HEK293 (cell line): ENCODE data around the gene RRP12.

Experiments used
- KLF17 ChIP-seq: fragments of 450-650 bp; formaldehyde crosslinking; IDR thresholded peaks from 2 replicates; pipeline ENCODE4 v1.5.1; 2016; ENCODE audit warnings: missing biosample characterization, missing genetic modification characterization
- PATZ1 ChIP-seq: fragments of 450-650 bp; formaldehyde crosslinking; IDR thresholded peaks from 2 replicates; pipeline ENCODE4 v1.5.1; 2016; ENCODE audit warnings: missing biosample characterization, missing genetic modification characterization
- SP2 ChIP-seq: fragments of 450-650 bp; formaldehyde crosslinking; IDR thresholded peaks from 2 replicates; pipeline ENCODE4 v1.5.1; 2016; ENCODE audit warnings: missing biosample characterization, missing genetic modification characterization
- ZBTB1 ChIP-seq: fragments of 450-650 bp; formaldehyde crosslinking; IDR thresholded peaks from 2 replicates; pipeline ENCODE4 v1.5.1; 2016; ENCODE audit warnings: missing biosample characterization, missing genetic modification characterization
- ZNF112 ChIP-seq: fragments of 450-650 bp; formaldehyde crosslinking; IDR thresholded peaks from 2 replicates; pipeline ENCODE4 v1.5.0; 2017; ENCODE audit warnings: missing biosample characterization, missing genetic modification characterization
- ZNF148 ChIP-seq: fragments of 450-650 bp; formaldehyde crosslinking; IDR thresholded peaks from 2 replicates; pipeline ENCODE4 v1.5.0; 2017; ENCODE audit warnings: missing biosample characterization, missing genetic modification characterization, borderline replicate concordance
- ZNF302 ChIP-seq: fragments of 450-650 bp; formaldehyde crosslinking; IDR thresholded peaks from 2 replicates; pipeline ENCODE4 v1.5.1; 2016; ENCODE audit warnings: missing biosample characterization, missing genetic modification characterization, low read depth
- ZNF776 ChIP-seq: fragments of 450-650 bp; formaldehyde crosslinking; IDR thresholded peaks from 2 replicates; pipeline ENCODE4 v1.5.0; 2017; ENCODE audit warnings: missing biosample characterization, missing genetic modification characterization, borderline replicate concordance
- ZNF837 ChIP-seq: fragments of 450-650 bp; formaldehyde crosslinking; IDR thresholded peaks from 2 replicates; pipeline ENCODE4 v1.5.1; 2016; ENCODE audit warnings: missing biosample characterization, missing genetic modification characterization
- TF ChIP-seq, protein P1 (sequence below): fragments of 450-650 bp; formaldehyde crosslinking; IDR thresholded peaks from 2 replicates; pipeline ENCODE4 v1.5.1; 2016; ENCODE audit warnings: missing biosample characterization, missing genetic modification characterization, borderline replicate concordance
- TF ChIP-seq, protein P2 (sequence below): fragments of 450-650 bp; formaldehyde crosslinking; IDR thresholded peaks from 2 replicates; pipeline ENCODE4 v1.5.1; 2016; ENCODE audit warnings: missing biosample characterization, missing genetic modification characterization
- TF ChIP-seq, protein P3 (sequence below): fragments of 450-650 bp; formaldehyde crosslinking; IDR thresholded peaks from 2 replicates; pipeline ENCODE4 v1.5.1; 2016; ENCODE audit warnings: missing biosample characterization, missing genetic modification characterization
- TF ChIP-seq, protein P4 (sequence below): fragments of 450-650 bp; formaldehyde crosslinking; conservative IDR thresholded peaks from 2 replicates; pipeline ENCODE4 v1.5.1; 2016; ENCODE audit warnings: low read depth, missing biosample characterization, missing genetic modification characterization

DNA sequence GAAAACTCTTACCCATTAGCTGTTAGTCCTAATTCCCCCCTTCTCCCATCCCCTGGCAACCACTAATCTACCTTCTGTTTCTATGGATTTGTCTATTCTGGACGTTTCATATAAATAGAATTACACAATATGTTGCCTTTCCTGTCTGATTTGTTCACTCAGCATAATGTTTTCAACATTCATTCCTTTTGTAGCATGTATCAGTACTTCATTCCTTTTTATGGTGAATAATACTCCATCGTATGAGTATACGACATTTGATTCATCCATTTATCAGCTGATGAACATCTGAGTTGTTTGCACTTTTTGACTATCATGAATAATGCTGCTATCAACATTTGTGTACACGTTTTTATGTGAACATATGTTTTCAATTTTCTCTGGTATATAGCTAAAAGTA is 86.5 kb downstream of the RRP12 start:
- TF ChIP-seq, protein P1, sequence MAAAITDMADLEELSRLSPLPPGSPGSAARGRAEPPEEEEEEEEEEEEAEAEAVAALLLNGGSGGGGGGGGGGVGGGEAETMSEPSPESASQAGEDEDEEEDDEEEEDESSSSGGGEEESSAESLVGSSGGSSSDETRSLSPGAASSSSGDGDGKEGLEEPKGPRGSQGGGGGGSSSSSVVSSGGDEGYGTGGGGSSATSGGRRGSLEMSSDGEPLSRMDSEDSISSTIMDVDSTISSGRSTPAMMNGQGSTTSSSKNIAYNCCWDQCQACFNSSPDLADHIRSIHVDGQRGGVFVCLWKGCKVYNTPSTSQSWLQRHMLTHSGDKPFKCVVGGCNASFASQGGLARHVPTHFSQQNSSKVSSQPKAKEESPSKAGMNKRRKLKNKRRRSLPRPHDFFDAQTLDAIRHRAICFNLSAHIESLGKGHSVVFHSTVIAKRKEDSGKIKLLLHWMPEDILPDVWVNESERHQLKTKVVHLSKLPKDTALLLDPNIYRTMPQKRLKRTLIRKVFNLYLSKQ (tag by site-specific recombination), result no peak
- TF ChIP-seq SP2 (tag by site-specific recombination) (no peak), ZNF112 (tag by site-specific recombination) (no peak), KLF17 (tag by site-specific recombination) (no peak), ZNF148 (no peak), ZNF776 (tag by site-specific recombination) (no peak), ZBTB1 (tag by site-specific recombination) (no peak), ZNF302 (tag by site-specific recombination) (no peak), ZNF837 (tag by site-specific recombination) (no peak), PATZ1 (tag by site-specific recombination) (no peak)
- TF ChIP-seq, protein P2, sequence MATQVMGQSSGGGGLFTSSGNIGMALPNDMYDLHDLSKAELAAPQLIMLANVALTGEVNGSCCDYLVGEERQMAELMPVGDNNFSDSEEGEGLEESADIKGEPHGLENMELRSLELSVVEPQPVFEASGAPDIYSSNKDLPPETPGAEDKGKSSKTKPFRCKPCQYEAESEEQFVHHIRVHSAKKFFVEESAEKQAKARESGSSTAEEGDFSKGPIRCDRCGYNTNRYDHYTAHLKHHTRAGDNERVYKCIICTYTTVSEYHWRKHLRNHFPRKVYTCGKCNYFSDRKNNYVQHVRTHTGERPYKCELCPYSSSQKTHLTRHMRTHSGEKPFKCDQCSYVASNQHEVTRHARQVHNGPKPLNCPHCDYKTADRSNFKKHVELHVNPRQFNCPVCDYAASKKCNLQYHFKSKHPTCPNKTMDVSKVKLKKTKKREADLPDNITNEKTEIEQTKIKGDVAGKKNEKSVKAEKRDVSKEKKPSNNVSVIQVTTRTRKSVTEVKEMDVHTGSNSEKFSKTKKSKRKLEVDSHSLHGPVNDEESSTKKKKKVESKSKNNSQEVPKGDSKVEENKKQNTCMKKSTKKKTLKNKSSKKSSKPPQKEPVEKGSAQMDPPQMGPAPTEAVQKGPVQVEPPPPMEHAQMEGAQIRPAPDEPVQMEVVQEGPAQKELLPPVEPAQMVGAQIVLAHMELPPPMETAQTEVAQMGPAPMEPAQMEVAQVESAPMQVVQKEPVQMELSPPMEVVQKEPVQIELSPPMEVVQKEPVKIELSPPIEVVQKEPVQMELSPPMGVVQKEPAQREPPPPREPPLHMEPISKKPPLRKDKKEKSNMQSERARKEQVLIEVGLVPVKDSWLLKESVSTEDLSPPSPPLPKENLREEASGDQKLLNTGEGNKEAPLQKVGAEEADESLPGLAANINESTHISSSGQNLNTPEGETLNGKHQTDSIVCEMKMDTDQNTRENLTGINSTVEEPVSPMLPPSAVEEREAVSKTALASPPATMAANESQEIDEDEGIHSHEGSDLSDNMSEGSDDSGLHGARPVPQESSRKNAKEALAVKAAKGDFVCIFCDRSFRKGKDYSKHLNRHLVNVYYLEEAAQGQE (tag by site-specific recombination), result no peak
- TF ChIP-seq, protein P3, sequence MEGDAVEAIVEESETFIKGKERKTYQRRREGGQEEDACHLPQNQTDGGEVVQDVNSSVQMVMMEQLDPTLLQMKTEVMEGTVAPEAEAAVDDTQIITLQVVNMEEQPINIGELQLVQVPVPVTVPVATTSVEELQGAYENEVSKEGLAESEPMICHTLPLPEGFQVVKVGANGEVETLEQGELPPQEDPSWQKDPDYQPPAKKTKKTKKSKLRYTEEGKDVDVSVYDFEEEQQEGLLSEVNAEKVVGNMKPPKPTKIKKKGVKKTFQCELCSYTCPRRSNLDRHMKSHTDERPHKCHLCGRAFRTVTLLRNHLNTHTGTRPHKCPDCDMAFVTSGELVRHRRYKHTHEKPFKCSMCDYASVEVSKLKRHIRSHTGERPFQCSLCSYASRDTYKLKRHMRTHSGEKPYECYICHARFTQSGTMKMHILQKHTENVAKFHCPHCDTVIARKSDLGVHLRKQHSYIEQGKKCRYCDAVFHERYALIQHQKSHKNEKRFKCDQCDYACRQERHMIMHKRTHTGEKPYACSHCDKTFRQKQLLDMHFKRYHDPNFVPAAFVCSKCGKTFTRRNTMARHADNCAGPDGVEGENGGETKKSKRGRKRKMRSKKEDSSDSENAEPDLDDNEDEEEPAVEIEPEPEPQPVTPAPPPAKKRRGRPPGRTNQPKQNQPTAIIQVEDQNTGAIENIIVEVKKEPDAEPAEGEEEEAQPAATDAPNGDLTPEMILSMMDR, result no peak
- TF ChIP-seq, protein P4, sequence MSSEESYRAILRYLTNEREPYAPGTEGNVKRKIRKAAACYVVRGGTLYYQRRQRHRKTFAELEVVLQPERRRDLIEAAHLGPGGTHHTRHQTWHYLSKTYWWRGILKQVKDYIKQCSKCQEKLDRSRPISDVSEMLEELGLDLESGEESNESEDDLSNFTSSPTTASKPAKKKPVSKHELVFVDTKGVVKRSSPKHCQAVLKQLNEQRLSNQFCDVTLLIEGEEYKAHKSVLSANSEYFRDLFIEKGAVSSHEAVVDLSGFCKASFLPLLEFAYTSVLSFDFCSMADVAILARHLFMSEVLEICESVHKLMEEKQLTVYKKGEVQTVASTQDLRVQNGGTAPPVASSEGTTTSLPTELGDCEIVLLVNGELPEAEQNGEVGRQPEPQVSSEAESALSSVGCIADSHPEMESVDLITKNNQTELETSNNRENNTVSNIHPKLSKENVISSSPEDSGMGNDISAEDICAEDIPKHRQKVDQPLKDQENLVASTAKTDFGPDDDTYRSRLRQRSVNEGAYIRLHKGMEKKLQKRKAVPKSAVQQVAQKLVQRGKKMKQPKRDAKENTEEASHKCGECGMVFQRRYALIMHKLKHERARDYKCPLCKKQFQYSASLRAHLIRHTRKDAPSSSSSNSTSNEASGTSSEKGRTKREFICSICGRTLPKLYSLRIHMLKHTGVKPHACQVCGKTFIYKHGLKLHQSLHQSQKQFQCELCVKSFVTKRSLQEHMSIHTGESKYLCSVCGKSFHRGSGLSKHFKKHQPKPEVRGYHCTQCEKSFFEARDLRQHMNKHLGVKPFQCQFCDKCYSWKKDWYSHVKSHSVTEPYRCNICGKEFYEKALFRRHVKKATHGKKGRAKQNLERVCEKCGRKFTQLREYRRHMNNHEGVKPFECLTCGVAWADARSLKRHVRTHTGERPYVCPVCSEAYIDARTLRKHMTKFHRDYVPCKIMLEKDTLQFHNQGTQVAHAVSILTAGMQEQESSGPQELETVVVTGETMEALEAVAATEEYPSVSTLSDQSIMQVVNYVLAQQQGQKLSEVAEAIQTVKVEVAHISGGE (tag by site-specific recombination), result no peak
